GM18502 (cell line): ENCODE data around the gene ZBTB16.
A peak's percentile ranks its signal among the peaks of the same experiment; 100 is the strongest.

Experiments used
- ATAC-seq: cut with Tn5 transposase; IDR thresholded peaks from one replicate; pipeline ENCODE4 v1.9.1; 2021; ENCODE audit warnings: mild to moderate bottlenecking; ENCODE audit not compliant: unreplicated experiment, poor library complexity

The ZBTB16 gene

DNA sequence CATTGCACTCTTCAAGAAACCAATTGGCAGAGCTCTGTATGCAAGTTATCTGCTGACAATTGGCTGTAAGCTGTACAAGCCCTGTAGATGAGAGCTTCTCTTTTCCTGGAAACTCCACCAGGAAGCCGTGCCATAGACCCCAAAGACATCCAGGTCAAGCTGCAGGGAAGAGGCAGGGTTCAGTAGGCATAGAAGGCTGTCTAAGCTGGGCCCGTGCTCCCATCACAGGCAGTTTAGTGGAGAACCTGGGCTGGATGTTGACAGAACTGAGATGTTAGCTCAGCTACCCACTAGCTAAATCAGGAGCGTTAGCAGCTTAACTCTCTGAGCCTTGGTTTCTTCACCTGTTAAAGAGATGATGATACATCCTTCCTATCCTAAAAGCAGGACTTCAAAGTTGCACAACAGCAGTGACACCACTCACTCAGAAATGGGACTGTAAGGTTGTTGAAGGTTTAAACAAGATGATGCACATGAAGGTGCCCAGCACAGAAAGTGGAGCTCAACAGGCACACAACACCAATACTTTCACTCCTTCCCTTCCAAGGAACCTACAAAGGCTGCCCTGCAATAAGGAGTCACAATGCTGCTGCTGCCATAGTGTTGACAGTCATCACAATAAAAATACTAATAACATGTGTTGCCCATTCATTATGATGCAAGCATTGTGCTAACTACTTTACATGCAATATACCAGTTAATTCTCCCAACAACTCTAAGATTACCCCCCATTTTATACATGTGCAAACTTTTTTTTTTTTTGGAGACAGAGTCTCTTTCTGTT is 115.4 kb downstream of the ZBTB16 start:
- no peak for ATAC-seq

DNA sequence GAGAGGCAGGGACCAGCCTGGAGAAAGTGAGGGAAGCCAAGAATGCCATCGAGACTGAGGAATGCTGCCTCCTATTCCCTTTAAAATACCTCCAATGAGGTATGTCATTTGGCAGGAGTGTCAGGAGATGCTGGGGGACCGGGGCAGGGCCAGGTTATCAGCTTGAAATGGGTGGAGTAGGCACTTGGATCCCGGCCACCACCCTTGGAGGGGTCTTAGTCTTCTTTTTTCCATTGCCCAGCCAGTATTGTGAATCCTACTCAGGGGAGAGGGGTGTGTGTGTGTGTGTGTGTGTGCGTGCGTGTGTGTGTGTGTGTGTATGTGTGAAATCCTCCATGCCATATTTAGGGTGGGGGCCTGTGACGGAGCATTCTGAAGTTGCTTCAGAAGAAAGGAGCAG is 116.2 kb downstream of the ZBTB16 start:
- no peak for ATAC-seq

DNA sequence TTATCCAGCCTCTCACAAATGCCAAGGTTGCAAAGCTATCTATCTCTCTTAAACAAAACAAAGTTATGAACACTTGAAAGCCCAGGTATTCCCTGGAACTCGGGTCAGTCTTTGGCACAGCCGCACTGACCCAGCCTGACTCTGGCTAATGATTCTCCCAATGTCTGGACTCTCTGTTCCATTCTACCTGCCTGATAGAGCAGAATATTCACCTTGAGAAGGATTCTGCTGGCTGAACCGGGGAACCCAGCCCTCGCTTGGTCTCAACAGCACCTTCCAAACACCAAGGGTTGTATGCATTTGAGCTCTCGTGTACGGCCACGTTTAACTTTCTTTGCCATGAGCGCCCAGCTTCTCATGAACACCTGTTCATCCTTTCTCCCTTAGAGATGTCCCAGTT is 116.8 kb downstream of the ZBTB16 start:
- no peak for ATAC-seq

DNA sequence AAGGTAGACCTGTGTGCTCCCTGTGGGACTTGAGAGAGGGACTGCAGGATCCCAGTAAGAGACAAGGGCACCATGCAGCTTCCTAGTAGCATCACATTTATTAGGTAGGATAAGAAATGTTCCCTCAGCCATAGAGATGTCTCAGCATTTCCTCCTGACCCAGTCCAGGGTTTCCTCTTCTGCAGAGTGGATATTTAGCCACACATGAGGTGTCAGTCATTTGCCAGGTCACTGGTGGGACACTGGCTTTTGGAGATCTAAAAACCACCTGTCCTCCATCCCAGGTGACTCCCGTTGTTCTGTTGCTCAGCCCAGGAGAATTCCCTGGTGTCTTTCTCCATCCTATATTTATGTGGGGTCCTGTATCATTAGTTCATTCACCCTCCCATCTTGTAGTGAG is 119.1 kb downstream of the ZBTB16 start:
- no peak for ATAC-seq

DNA sequence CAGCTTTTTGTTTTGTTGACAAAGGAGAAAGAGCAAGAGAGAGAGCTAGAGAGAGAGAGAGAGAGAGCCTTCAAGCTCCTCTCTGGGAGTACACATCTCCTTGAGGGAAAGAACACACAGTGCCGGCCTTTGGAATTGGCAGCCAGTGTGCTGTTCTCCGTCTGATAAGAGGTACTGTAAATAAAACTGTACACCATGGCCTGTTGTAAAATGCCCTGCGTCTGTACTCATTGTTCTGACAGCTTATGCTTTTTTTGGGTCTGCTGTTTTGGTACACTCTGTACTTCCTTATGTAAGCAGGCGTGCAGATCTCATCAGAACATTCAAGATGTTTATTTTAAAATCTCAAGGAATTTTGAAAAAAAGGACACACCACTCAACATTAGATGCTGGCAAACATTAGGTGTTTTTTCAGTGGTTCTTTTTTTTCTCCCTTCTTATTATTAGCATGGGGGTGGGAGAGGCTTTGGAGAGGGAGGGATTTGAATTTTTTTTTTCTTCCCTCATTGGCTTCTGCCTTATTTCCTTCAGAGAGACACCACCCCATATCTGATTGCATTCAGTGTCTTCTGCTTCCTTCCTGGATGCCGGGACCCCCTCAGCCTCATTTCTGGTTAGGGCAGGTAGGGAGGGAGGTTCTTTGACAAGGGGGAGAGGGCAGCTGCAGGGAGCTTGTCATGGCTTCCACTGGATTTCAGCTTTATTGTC is 119.9 kb downstream of the ZBTB16 start:
- ATAC-seq, result no peak

DNA sequence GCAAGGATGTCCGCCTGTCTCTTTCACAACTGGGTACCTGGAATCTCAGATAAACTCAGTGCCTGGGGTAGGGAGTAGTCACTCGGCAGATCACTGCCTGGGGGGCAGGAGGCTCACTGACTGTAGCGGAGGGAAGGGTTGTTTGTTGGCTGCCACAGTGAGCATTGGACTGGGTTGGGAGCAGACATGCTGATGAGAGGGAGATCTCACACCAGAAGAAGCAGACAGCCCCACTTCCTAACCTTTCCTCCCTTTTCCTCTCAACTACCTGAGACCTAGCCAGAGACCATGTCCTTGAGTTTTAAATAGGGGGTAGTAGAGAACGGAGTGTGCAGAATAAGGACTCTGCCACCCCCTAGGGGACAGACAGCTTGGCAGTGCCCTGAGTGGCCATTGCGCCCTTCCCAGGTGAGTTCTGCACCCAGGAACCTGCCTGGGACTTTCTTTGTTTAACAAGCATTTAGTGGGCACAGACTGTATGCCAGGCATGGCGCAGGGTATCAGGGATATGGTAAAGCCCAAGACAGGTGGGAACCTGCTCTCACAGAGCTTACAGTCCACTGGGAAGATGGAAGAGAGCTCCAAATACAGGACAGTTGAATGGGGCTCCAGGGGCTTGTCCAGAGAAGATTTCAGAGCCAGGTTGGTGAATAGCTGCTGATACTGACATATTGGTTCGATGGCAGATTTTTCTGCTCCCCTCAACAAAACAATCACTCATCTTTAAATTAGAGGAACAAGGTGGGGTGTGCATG is 121.0 kb downstream of the ZBTB16 start:
- no peak for ATAC-seq

DNA sequence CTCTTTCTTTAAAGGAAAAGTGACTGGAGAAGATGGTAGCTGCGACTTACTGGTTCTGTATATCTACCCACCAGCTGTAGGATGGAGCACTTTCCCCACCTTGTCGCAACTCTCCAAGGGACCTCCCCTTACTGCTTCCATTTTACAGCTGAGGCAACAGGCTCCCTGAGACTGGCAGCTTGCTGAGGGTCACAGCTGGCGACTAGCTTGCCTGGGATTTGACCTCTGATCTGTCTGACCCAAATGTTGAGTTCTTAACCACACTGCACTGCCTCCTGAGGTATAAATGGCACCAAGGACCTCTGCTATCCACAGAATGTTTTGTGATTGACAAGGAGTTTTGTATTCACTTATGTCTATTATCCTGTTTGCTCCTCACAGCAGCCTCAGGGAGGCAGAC is 121.7 kb downstream of the ZBTB16 start:
- ATAC-seq, result no peak

DNA sequence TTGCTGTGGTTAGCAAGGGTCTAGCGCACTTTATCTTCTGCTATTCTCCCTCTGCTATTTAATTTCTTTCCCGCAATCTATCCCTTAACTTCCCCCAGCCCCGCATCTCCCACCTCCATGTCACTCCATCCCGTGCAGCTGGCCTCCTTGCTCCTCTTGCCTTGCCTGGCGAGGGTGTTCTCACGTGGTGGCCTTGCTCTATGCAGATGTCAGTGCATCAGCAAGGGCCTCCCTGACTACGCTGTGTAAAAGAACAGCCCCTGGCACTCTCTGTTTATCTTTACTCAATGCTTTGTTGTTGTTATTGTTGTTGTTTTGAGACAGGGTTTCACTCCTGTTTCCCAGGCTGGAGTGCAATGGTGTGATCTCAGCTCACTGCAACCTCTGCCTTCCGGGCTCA is 122.2 kb downstream of the ZBTB16 start:
- no peak for ATAC-seq

DNA sequence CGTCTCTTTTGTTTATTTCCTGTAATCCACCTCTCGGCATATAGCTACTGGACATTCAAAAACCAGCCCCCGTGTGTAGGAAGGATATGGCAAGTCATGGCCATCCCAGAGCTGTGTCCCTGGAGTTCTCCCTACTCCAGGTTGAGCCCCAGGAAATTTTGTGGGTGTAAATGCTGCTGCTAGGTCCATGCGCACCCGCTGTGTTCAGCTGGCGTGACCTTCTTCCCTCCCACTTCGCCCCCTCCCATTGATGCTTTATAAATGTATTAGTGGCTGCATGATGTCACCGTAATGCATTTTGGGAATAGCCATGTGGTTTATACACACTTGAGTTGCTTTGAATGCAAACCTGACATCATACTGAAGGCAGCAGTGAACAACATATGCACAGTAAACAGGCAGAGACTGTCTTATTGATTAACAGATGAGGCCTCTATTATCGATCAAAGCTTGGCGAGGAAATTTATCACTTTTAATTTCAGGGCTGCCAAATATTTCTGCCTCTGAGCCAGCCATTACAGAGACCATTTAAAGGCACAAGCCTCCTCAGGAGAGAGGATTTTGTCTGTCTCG is 123.0 kb downstream of the ZBTB16 start:
- no peak for ATAC-seq

DNA sequence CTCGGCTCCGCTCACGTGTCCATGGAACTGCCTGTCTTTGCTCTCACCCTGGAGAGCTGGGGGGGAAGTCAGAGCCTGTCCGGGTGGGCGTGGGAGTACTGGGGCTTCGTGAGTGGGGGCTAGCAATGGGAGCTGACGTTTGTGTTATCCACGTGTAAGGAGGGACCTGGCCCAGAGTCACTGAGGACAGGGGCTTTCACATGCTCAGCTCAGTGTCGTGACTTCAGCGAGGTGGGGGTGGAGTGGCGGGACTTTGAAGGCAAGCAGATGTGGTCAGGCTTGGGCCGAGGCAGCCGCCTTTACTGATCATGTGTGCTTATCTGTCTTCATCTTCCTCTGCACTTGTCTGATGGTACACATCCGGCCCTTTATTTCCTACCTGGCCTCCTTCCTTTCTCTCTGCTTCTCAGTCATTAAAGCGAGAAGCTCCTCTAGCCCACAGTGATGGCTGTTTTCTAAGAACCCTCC is 123.6 kb downstream of the ZBTB16 start:
- ATAC-seq, result no peak

DNA sequence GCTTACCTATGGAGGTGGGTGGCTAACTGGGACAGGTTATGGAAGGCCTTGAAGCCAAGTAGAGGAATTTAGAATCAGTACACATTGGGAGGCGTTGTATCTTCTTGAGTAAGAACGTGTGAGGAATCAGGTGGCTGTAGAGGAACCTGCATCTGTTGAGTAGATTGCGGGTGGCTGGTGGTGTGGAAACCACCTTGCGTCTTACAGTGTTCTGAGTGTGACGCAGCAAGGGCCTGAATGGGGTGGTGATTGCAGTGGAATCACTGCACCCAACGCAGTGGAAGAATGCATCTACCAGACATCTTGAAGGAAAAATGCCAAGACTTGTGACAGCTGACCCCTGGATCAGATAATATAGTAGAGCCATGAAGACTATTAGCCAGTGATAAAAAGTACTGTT is 125.9 kb downstream of the ZBTB16 start:
- ATAC-seq, result no peak

DNA sequence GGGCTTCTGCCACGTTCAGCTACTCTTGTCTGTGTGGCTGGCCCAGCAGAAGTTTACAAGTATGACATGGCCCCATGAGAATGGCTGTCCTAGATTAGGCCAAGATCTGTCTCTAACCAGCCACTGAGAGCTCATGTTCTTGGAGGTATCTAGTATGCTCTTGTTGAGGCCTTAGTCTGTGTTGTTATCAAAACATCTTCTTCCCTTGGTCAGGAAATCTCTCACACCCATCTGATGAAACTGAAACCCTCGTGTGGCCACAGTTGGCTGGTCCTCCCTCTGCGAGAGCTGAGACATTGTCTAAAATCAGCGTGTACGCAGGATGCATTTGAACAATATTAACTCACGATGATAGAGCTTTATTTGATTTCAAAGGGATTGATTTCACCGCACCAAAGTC is 127.7 kb downstream of the ZBTB16 start:
- peak; percentile 64 for ATAC-seq

DNA sequence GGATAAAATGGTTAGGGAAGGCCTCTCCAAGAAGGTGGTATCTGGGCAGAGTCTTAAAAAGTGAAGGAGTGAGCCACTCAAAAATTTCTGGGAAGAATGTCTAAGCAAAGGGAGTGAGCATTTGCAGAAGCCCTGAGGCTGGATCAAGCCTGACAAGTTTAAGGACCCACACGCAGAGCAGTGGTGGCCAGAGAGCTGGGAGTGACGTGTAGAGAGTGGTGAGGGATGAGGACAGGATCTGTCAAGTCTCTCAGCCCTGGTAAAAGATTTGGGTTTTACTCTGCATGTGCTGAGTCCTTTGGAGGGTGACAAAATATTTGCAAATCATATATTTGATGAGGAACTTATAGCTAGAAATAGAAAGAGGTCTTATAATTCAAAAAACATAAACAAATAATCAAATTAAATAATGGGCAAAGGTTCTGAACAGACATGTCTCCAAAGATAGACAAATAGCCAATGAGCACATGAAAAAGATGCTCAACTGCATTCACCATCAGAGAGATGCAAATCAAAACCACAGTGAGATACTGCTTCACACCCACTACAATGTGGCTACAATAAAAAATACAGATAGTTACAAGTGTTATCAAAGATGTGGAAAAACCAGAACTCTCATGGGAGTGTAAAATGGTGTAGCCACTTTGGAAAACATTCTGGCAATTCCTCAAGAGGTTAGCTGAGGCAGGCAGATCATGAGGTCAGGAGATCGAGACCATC is 129.5 kb downstream of the ZBTB16 start:
- ATAC-seq, result no peak

DNA sequence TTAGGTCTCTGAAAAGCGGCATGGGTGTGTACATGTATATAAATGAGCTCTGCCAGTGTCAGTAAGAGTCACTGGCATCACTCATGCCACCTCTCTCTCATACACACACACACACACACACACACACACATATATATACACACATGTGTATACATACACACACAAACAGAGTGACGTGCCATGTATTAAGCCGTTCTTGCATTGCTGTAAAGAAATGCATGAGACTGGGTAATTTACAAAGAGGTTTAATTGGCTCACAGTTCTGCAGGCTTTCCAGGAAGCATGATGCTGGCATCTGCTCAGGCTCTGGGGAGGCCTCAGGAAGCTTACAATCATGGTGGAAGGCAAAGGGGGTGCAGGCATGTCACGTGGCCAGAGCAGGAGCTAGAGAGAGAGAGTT is 131.1 kb downstream of the ZBTB16 start:
- ATAC-seq, result no peak

DNA sequence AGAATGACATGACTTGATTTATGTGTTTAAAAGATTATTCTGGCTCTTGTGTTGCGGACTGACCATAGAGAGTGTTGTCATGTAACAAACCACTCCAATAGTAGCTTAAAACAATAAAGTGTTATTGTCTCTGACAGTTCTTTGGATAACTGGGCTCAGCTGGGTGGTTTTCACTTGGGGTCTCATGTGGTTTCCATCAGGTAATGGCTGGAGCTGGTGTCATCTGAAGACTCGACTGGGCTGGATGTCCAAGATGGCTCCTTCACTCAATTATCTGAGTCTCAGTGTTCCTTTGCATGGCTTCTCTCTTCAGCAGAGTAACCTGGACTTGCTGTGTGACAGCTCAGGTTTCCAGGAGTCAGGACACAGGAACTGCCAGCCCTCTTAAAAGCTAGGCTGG is 132.4 kb downstream of the ZBTB16 start:
- no peak for ATAC-seq

DNA sequence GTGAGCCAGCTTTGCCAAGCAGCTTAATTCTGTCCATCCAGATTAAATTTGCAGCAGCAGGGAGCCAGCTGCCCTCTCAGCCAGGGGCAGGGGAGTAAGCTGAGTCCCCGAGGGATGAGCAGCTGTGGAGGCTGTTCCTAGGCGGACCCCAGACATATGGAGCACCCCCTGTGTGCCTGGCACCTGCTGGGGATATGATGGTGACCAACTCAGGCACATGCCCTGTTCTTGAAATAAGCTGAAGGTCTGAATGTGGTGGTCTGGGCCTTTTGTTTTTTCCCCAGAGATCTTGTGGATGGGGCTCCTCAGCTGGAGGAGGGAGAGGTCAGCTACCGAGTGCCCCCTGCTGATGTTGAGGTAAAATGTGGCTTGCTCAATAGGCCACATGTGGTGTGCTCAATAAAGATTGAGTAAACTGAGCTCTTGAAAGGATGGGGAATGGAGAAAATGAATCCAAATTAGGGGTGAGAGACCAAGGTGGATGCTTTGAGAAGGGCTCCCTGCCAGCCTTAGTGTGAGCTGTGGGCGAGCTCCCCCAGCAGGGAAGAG is 133.4 kb downstream of the ZBTB16 start:
- ATAC-seq, result no peak

DNA sequence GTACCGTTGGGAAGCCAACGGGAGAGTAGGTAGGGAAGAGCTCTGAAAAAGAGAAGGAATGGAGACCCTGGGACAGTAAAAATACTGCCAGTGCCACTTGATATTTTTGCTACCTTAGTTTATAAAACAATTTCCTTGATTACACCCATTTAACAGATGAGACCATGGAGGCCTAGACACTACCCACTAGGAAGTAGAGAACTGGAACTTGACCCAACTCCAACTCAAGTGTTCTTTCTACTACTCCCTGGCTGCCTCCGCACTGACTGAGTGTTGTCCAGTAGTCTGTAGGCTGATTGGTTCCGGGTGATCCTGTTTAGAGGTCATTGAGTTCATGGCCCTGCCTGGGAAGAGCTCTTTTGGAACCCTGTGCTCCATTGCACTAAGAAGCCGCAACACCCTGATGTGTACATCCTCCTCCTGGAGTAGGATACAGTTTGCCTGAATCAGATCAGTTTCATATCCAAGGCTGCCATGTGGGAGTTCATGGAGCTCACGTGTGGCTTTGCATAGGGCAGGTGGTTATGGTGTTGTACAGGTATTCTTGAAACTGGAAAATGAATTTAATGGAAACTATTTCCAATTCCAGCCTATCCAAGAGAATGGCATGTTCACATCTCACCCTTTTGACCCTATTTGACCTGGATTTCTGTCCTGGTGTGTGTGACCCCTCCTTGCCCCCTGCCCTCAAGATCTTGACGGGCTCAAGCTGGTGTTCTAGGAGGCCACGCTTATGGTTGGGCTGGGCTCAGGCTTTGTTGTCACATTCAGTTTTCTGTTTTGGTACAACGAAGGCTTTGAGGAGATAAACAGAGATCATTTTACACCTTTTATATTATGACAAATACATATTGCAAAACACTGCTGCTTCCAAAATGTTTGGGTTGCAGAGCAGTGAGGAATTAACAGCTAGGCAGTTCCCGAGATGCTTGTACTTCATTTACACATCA is 134.5 kb downstream of the ZBTB16 start:
- no peak for ATAC-seq

DNA sequence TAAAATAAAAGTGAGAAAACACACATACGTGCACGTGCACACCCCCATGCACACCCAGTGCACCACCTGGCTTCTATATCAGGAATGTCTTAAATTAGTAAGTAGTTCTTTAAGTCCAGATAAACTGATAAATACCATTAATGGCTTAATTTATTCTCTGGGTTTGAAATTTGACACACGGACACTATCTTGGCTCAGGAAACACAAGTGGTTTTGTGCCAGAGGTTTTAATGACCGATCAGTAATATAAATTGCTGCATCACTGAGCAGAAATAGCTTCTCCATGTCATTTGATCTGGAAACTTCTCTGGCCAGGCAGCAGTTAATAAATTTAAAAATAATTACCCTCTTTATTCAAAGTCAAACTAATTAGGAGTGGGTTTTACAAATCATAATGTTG is 135.2 kb downstream of the ZBTB16 start:
- no peak for ATAC-seq

DNA sequence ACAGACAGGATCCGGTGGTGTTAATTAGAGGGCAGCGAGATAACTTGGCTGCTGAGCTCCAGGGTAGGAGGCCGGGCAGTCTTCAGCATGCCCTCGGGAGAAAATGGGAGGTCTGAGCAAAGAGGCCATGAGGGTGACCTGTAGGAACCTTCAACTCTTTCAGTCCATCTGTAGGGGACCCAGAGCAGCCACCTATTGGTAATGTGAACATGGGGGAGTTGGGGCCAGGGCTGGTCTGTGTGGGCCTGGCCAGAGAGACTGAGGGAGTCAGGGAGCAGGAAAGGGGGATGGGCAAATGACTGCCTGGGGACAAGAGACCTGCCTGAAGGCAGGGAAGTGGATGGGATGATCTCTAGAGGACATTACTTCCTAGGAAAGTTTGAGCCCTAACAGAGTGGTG is 135.6 kb downstream of the ZBTB16 start:
- ATAC-seq, result no peak
